Activated naive CD8-positive, alpha-beta T cell treated with anti-CD3 and anti-CD28 coated beads, Interleukin-2, amount 50 U/mL, for 24 hours (primary cell): ENCODE measurements around the gene GNB3.
A peak's percentile ranks its signal among the peaks of the same experiment; 100 is the strongest.
"Not testable (repeated sequence)": the region's sequence is repeated elsewhere in the genome, so short reads cannot be mapped to it uniquely, and the experiment has no call there.

Source experiments
- ATAC-seq: fragments of 150-1000 bp; cut with Tn5 transposase; one replicate; pipeline ENCODE4 v1.10.0; 2021
- DNase-seq: peaks from one replicate; pipeline ENCODE4 v3.0.0; 2021
- H3K27ac Mint-ChIP-seq: one replicate; pipeline ENCODE4 v1.8.0; 2021; ENCODE audit warnings: mild to moderate bottlenecking, mixed read lengths
- H3K27me3 Mint-ChIP-seq: one replicate; pipeline ENCODE4 v1.8.0; 2021; ENCODE audit warnings: mixed read lengths
- H3K36me3 Mint-ChIP-seq: one replicate; pipeline ENCODE4 v1.8.0; 2021; ENCODE audit warnings: low read depth, mixed read lengths
- H3K4me1 Mint-ChIP-seq: one replicate; pipeline ENCODE4 v1.8.0; 2021; ENCODE audit warnings: mixed read lengths
- H3K4me3 Mint-ChIP-seq: one replicate; pipeline ENCODE4 v1.8.0; 2021; ENCODE audit warnings: mild to moderate bottlenecking, moderate library complexity, mixed read lengths
- H3K9me3 Mint-ChIP-seq: one replicate; pipeline ENCODE4 v1.8.0; 2021; ENCODE audit warnings: mixed read lengths

The GNB3 gene

GRCh38 chr12:6853626-6854025 lies 12.9 kb downstream of the GNB3 start:
- H3K27ac Mint-ChIP-seq = peak overlapping the region; percentile 96
- no peaks in the 10 kb centered on the region for H3K9me3 Mint-ChIP-seq
- H3K36me3 Mint-ChIP-seq = peaks cover 41% of the 10 kb centered on the region
- peak overlapping the region; percentile 89 for H3K4me3 Mint-ChIP-seq
- peaks cover 40% of the 10 kb centered on the region for H3K4me1 Mint-ChIP-seq
- no peak for DNase-seq
- ATAC-seq = no peak
- H3K27me3 Mint-ChIP-seq = no peaks in the 10 kb centered on the region

- H3K4me3 Mint-ChIP-seq = peak overlapping the region; percentile 89
Measured at GRCh38 chr12:6854036-6854435, 13.3 kb downstream of the GNB3 start.

GRCh38 chr12:6855322-6855721 lies 14.6 kb downstream of the GNB3 start:
- no peak for ATAC-seq

More at GRCh38 chr12:6854036-6854435, 13.3 kb downstream of the GNB3 start:
- Mint-ChIP-seq H3K36me3 (peaks cover 39% of the 10 kb centered on the region), H3K27me3 (no peaks in the 10 kb centered on the region), H3K27ac (peak overlapping the region; percentile 96), H3K4me1 (peaks cover 40% of the 10 kb centered on the region), H3K9me3 (no peaks in the 10 kb centered on the region)
- ATAC-seq (no peak), DNase-seq (no peak)

GRCh38 chr12:6858799-6859198 lies 18.1 kb downstream of the GNB3 start:
- no peak for ATAC-seq

More at GRCh38 chr12:6855322-6855721, 14.6 kb downstream of the GNB3 start:
- H3K27me3 Mint-ChIP-seq = no peaks in the 10 kb centered on the region
- H3K27ac Mint-ChIP-seq = peak overlapping the region; percentile 35
- DNase-seq = no peak
- peaks cover 32% of the 10 kb centered on the region for H3K36me3 Mint-ChIP-seq
- no peak overlapping the region for H3K4me3 Mint-ChIP-seq
- no peaks in the 10 kb centered on the region for H3K9me3 Mint-ChIP-seq
- H3K4me1 Mint-ChIP-seq = peaks cover 28% of the 10 kb centered on the region

GRCh38 chr12:6860116-6860515 lies 19.4 kb downstream of the GNB3 start:
- no peaks in the 10 kb centered on the region for H3K9me3 Mint-ChIP-seq
- no peak for ATAC-seq
- no peak for DNase-seq
- H3K4me1 Mint-ChIP-seq = no peaks in the 10 kb centered on the region
- H3K27me3 Mint-ChIP-seq = no peaks in the 10 kb centered on the region
- no peak overlapping the region for H3K27ac Mint-ChIP-seq
- no peak overlapping the region for H3K4me3 Mint-ChIP-seq
- H3K36me3 Mint-ChIP-seq = peaks cover 44% of the 10 kb centered on the region

More at GRCh38 chr12:6858799-6859198, 18.1 kb downstream of the GNB3 start:
- Mint-ChIP-seq H3K27ac (no peak overlapping the region), H3K36me3 (peaks cover 45% of the 10 kb centered on the region), H3K4me3 (no peak overlapping the region), H3K27me3 (no peaks in the 10 kb centered on the region), H3K4me1 (peaks cover 12% of the 10 kb centered on the region), H3K9me3 (no peaks in the 10 kb centered on the region)
- DNase-seq = no peak

GRCh38 chr12:6860942-6861341 lies 20.2 kb downstream of the GNB3 start:
- Mint-ChIP-seq H3K27me3 (no peaks in the 10 kb centered on the region), H3K9me3 (no peaks in the 10 kb centered on the region), H3K36me3 (peaks cover 45% of the 10 kb centered on the region), H3K27ac (no peak overlapping the region), H3K4me1 (peaks cover 5% of the 10 kb centered on the region), H3K4me3 (no peak overlapping the region)
- DNase-seq (no peak), ATAC-seq (no peak)

GRCh38 chr12:6861391-6861790 lies 20.7 kb downstream of the GNB3 start:
- peaks cover 8% of the 10 kb centered on the region for H3K4me1 Mint-ChIP-seq
- DNase-seq = no peak
- peaks cover 45% of the 10 kb centered on the region for H3K36me3 Mint-ChIP-seq

GRCh38 chr12:6863033-6863432 lies 22.3 kb downstream of the GNB3 start:
- H3K9me3 Mint-ChIP-seq = no peaks in the 10 kb centered on the region
- ATAC-seq (no peak), DNase-seq (no peak)
- H3K36me3 Mint-ChIP-seq = peaks cover 37% of the 10 kb centered on the region
- peaks cover 2% of the 10 kb centered on the region for H3K27me3 Mint-ChIP-seq
- no peak overlapping the region for H3K27ac Mint-ChIP-seq
- no peak overlapping the region for H3K4me3 Mint-ChIP-seq
- H3K4me1 Mint-ChIP-seq = peaks cover 17% of the 10 kb centered on the region

More at GRCh38 chr12:6861391-6861790, 20.7 kb downstream of the GNB3 start:
- H3K27me3 Mint-ChIP-seq = no peaks in the 10 kb centered on the region
- H3K4me3 Mint-ChIP-seq = no peak overlapping the region
- ATAC-seq = no peak
- no peak overlapping the region for H3K27ac Mint-ChIP-seq
- H3K9me3 Mint-ChIP-seq = no peaks in the 10 kb centered on the region

- ATAC-seq (no peak), DNase-seq (no peak)
- Mint-ChIP-seq H3K36me3 (peaks cover 41% of the 10 kb centered on the region), H3K4me1 (peaks cover 22% of the 10 kb centered on the region), H3K4me3 (no peak overlapping the region), H3K9me3 (no peaks in the 10 kb centered on the region), H3K27ac (no peak overlapping the region), H3K27me3 (peaks cover 2% of the 10 kb centered on the region)
Measured at GRCh38 chr12:6863586-6864321, 23.0 kb downstream of the GNB3 start.

- peaks cover 57% of the 10 kb centered on the region for H3K36me3 Mint-ChIP-seq
- peaks cover 37% of the 10 kb centered on the region for H3K4me1 Mint-ChIP-seq
- not testable (repeated sequence) for H3K4me3 Mint-ChIP-seq, H3K27ac Mint-ChIP-seq, ATAC-seq, H3K27me3 Mint-ChIP-seq, H3K9me3 Mint-ChIP-seq, DNase-seq
Measured at GRCh38 chr12:6865307-6865706, 24.6 kb downstream of the GNB3 start.

- Mint-ChIP-seq H3K27ac (peak overlapping the region; percentile 31), H3K4me1 (peaks cover 48% of the 10 kb centered on the region), H3K4me3 (peak overlapping the region; percentile 94), H3K27me3 (peaks cover 2% of the 10 kb centered on the region), H3K9me3 (no peaks in the 10 kb centered on the region), H3K36me3 (peaks cover 58% of the 10 kb centered on the region)
- DNase-seq = peak; percentile 31
- no peak for ATAC-seq
Measured at GRCh38 chr12:6866163-6866919, 25.6 kb downstream of the GNB3 start.

- ATAC-seq (peak; percentile 2), DNase-seq (no peak)
- Mint-ChIP-seq H3K27me3 (peaks cover 2% of the 10 kb centered on the region), H3K4me1 (peaks cover 54% of the 10 kb centered on the region), H3K9me3 (no peaks in the 10 kb centered on the region), H3K27ac (peak overlapping the region; percentile 97), H3K36me3 (peaks cover 61% of the 10 kb centered on the region), H3K4me3 (peak overlapping the region; percentile 94)
Measured at GRCh38 chr12:6866920-6867412, 26.2 kb downstream of the GNB3 start.

- ATAC-seq (peak; percentile 56), DNase-seq (peak; percentile 87)
- Mint-ChIP-seq H3K36me3 (peaks cover 61% of the 10 kb centered on the region), H3K9me3 (no peaks in the 10 kb centered on the region), H3K4me3 (peak within 1 kb of the TSS; percentile 94), H3K27ac (peak within 1 kb of the TSS; percentile 97), H3K4me1 (peaks cover 60% of the 10 kb centered on the region), H3K27me3 (peaks cover 2% of the 10 kb centered on the region)
Measured at GRCh38 chr12:6867413-6868210, 26.9 kb downstream of the GNB3 start, which contains the start of gene TPI1. Gene TPI1, plus strand, starts transcription at chr12:6867531. Its CDS starts 36 bp downstream, at chr12:6867567.
